Astrocyte of the spinal cord (primary cell): ENCODE data around the gene CDKAL1.
"Not testable (repeated sequence)": the region's sequence is repeated elsewhere in the genome, so short reads cannot be mapped to it uniquely, and the experiment has no call there.

ENCODE experiments used
- DNase-seq: peaks from one replicate; pipeline ENCODE4 v3.0.0; 2011; ENCODE audit warnings: low read depth, low spot score
- H3K4me3 ChIP-seq: 2 replicates; pipeline ENCODE4 v1.5.1; 2011; ENCODE audit warnings: low read depth, mild to moderate bottlenecking, low read length, moderate library complexity
- CTCF ChIP-seq: IDR thresholded peaks from 2 replicates; pipeline ENCODE4 v1.5.1; 2012; ENCODE audit warnings: low read depth, mild to moderate bottlenecking, low read length, inconsistent platforms
- in situ Hi-C: cut with HindIII; loops from 2 replicates; pipeline ENCODE4 v1.10.0; 2017; ENCODE audit warnings: low sequenced_read_pairs

The CDKAL1 gene

DNA sequence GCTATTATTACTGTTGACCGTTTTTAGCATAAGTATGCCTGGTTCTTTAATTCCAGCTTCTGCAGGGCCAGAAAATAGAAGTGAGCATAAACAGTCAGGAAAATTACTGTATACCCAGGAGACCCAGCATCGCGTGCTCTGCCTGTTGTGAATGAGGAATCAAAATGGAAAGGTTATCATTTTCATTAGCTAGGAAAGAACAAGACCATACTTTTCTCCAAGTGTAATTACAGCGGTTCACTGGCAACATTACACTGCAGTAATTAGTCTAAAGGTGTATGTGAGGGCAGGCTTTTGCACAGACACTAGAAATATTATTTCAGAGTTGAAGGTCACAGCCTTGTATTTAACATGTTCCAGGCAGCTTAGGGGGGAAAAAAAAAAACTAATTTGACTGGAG lies 655.5 kb downstream of the CDKAL1 start:
- no peak overlapping the region for H3K4me3 ChIP-seq
- no peak for DNase-seq
- in situ Hi-C loops = no loop called here
- no peak for TF ChIP-seq CTCF

GRCh38 chr6:21190701-21191100 lies 656.4 kb downstream of the CDKAL1 start:
- TF ChIP-seq CTCF = no peak
- in situ Hi-C loops = no loop called here
- no peak overlapping the region for H3K4me3 ChIP-seq
- no peak for DNase-seq

- TF ChIP-seq CTCF = no peak
- DNase-seq = no peak
- no peak overlapping the region for H3K4me3 ChIP-seq
- in situ Hi-C loops = no loop called here
These were observed 659.7 kb downstream of the CDKAL1 start for GRCh38 chr6:21193790-21194475.

- DNase-seq, in situ Hi-C loops: not testable (repeated sequence)
These were observed 661.0 kb downstream of the CDKAL1 start for GRCh38 chr6:21195301-21195700.

GRCh38 chr6:21198032-21198640 lies 663.9 kb downstream of the CDKAL1 start:
- no peak for TF ChIP-seq CTCF
- no peak for DNase-seq
- in situ Hi-C loops = no loop called here
- no peak overlapping the region for H3K4me3 ChIP-seq

More at GRCh38 chr6:21195301-21195700, 661.0 kb downstream of the CDKAL1 start:
- not testable (repeated sequence) for H3K4me3 ChIP-seq

DNA sequence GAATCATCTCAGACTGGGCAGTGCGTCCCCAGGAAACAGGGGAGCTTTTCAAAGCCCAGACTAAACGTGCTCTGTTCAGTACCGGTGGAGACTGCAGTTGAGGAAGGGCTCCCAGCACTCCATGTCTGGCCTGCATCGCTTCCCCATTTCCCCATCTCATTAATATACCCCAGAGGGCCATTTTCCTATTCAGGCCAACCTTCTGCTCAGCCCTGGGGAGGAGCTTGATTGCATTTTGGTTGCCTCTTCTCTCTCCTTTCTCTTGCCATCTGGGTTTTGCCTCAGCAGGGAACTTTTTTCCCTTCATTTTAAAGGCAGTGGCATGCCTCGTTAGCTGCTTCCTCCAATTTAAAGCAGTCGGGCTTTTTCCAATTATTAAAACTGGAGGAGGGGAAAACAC lies 665.0 kb downstream of the CDKAL1 start:
- H3K4me3 ChIP-seq = no peak overlapping the region
- TF ChIP-seq CTCF = no peak
- in situ Hi-C loops = no loop called here
- DNase-seq = no peak

DNA sequence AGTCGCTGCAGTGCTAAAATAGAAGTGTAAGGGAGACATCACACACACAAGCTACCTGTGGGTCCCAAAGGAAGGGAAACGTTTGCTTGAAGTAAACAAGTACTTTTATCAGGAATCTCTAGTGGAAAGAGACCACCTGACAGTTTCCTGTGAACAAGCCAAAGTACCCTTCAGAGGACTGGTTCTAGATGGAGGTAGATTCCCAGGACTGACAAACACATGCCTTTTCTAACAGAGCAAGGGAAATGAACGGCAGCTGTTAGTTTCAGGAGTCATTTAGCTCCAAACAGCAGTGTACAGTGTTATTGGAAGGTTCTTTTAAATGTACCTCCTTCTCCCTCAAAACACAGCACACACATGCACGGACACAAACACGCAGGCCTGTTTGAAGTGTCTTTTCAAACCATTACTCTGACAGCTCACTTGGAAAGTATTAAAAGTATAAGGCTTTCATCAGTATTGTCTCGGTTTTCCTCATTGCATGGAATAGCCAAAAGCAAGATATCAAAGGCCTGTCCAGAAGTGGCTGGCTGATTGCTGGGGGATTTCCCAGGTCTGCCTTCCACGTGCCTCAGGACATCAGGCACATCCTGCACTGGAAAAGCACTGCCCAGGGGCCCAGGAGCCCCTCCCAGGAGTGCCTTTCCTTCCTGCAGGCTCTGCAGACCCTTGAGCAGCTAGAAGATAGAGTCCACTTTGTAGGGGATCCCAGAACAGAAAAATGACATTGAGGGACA lies 666.0 kb downstream of the CDKAL1 start:
- no peak overlapping the region for H3K4me3 ChIP-seq
- in situ Hi-C loops = no loop called here
- DNase-seq = no peak
- no peak for TF ChIP-seq CTCF
